Astrocyte (in vitro differentiated cells and primary cell): Measurements from ENCODE around the gene ACAP3. TPM values are rescaled to one million over a fixed set of nuclear protein-coding genes. Genes with fewer than 3 reads are reported as not detected.

Experiments used
- DNase-seq: peaks from one replicate; pipeline ENCODE4 v3.0.0-alpha.2; 2010; ENCODE audit warnings: low read depth
- FAIRE-seq: peaks from 2 replicates; lab custom pipeline; 2011; peaks lifted over from hg19 to GRCh38; lab: Jason Lieb, UNC
- H2AFZ ChIP-seq: 2 replicates; pipeline ENCODE4 v1.6.0; 2012; ENCODE audit warnings: low read depth, low read length, inconsistent platforms
- H3K27ac ChIP-seq: 2 replicates; pipeline ENCODE4 v1.5.1; 2011; ENCODE audit warnings: low read depth, low read length, inconsistent platforms
- H3K27me3 ChIP-seq: 2 replicates; pipeline ENCODE4 v1.6.0; 2011; ENCODE audit warnings: low read length, inconsistent platforms; ENCODE audit not compliant: insufficient read depth
- H3K36me3 ChIP-seq: 2 replicates; pipeline ENCODE4 v1.5.1; 2011; ENCODE audit warnings: low read length, inconsistent platforms; ENCODE audit not compliant: insufficient read depth
- H3K4me1 ChIP-seq: 2 replicates; pipeline ENCODE4 v1.5.1; 2011; ENCODE audit warnings: low read length, inconsistent platforms; ENCODE audit not compliant: insufficient read depth
- H3K4me2 ChIP-seq: 2 replicates; pipeline ENCODE4 v1.6.0; 2012; ENCODE audit warnings: low read length, inconsistent platforms
- H3K4me3 ChIP-seq: 2 replicates; pipeline ENCODE4 v1.5.1; 2011; ENCODE audit warnings: low read depth, mild to moderate bottlenecking, low read length, inconsistent platforms; ENCODE audit not compliant: insufficient read depth
- H3K79me2 ChIP-seq: 2 replicates; pipeline ENCODE4 v1.6.0; 2012; ENCODE audit warnings: mild to moderate bottlenecking, low read length, inconsistent platforms; ENCODE audit not compliant: insufficient read depth
- H3K9ac ChIP-seq: 2 replicates; pipeline ENCODE4 v1.6.0; 2012; ENCODE audit warnings: mild to moderate bottlenecking, low read length, inconsistent platforms
- H3K9me3 ChIP-seq: 2 replicates; pipeline ENCODE4 v1.5.1; 2012; ENCODE audit warnings: low read depth, mild to moderate bottlenecking, low read length, inconsistent platforms; ENCODE audit not compliant: insufficient read depth
- H4K20me1 ChIP-seq: 2 replicates; pipeline ENCODE4 v1.6.0; 2012; ENCODE audit warnings: low read length, inconsistent platforms; ENCODE audit not compliant: insufficient read depth
- H3K27ac Mint-ChIP-seq: one replicate; pipeline ENCODE4 v1.8.0; 2021; ENCODE audit warnings: mild to moderate bottlenecking, mixed read lengths; ENCODE audit not compliant: unreplicated experiment
- H3K27me3 Mint-ChIP-seq: one replicate; pipeline ENCODE4 v1.8.0; 2021; ENCODE audit warnings: low read depth, mixed read lengths; ENCODE audit not compliant: unreplicated experiment
- H3K36me3 Mint-ChIP-seq: one replicate; pipeline ENCODE4 v1.8.0; 2021; ENCODE audit warnings: low read depth, mixed read lengths; ENCODE audit not compliant: unreplicated experiment
- H3K4me1 Mint-ChIP-seq: one replicate; pipeline ENCODE4 v1.8.0; 2021; ENCODE audit warnings: low read depth, mixed read lengths; ENCODE audit not compliant: unreplicated experiment
- H3K4me3 Mint-ChIP-seq: one replicate; pipeline ENCODE4 v1.8.0; 2021; ENCODE audit warnings: mild to moderate bottlenecking, moderate library complexity, mixed read lengths; ENCODE audit not compliant: unreplicated experiment
- H3K9me3 Mint-ChIP-seq: one replicate; pipeline ENCODE4 v1.8.0; 2021; ENCODE audit warnings: mild to moderate bottlenecking, mixed read lengths; ENCODE audit not compliant: unreplicated experiment
- CTCF ChIP-seq: IDR thresholded peaks from 2 replicates; pipeline ENCODE4 v1.5.1; 2011; ENCODE audit warnings: low read depth, mild to moderate bottlenecking, inconsistent platforms, low read length, moderate library complexity; ENCODE audit not compliant: insufficient read depth
- EZH2 ChIP-seq: IDR thresholded peaks from 2 replicates; pipeline ENCODE4 v1.6.1; 2012; ENCODE audit warnings: mild to moderate bottlenecking, low read length, inconsistent platforms; ENCODE audit not compliant: insufficient read depth
- total RNA-seq: library from RNA; stranded (reverse); gene quantifications from 2 replicates; pipeline ENCODE4 v1.2.1, GENCODE V29; 2021

ACAP3 gene
- total RNA-seq, 1 donor from 2014 or later: 64.0 TPM

GRCh38 chr1:1262758-1263157 is 45.0 kb downstream of the ACAP3 start:
- Mint-ChIP-seq H3K36me3 (peaks cover 13% of the 10 kb centered on the region), H3K27me3 (no peaks in the 10 kb centered on the region), H3K27ac (no peak overlapping the region), H3K9me3 (no peaks in the 10 kb centered on the region), H3K4me3 (no peak overlapping the region), H3K4me1 (peaks cover 25% of the 10 kb centered on the region)
- Histone ChIP-seq H3K4me1 (peaks cover 20% of the 10 kb centered on the region), H3K9ac (no peak overlapping the region), H3K27me3 (no peaks in the 10 kb centered on the region), H3K79me2 (peaks cover 70% of the 10 kb centered on the region), H4K20me1 (peaks cover 38% of the 10 kb centered on the region), H2AFZ (no peak overlapping the region), H3K27ac (no peak overlapping the region), H3K4me2 (no peak overlapping the region), H3K4me3 (no peak overlapping the region), H3K9me3 (no peaks in the 10 kb centered on the region), H3K36me3 (peaks cover 15% of the 10 kb centered on the region)
- TF ChIP-seq CTCF (no peak), EZH2 (no peak)
- no peak for FAIRE-seq
- no peak for DNase-seq

- H4K20me1 ChIP-seq: peaks cover 37% of the 10 kb centered on the region
- peaks cover 13% of the 10 kb centered on the region for H3K36me3 Mint-ChIP-seq
Observed at GRCh38 chr1:1262071-1262470, 45.7 kb downstream of the ACAP3 start.

More at GRCh38 chr1:1262071-1262470, 45.7 kb downstream of the ACAP3 start:
- no peaks in the 10 kb centered on the region for H3K9me3 Mint-ChIP-seq
- Histone ChIP-seq H3K9me3 (no peaks in the 10 kb centered on the region), H3K4me2 (no peak overlapping the region), H3K36me3 (peaks cover 15% of the 10 kb centered on the region), H2AFZ (no peak overlapping the region), H3K4me3 (no peak overlapping the region), H3K27ac (no peak overlapping the region), H3K9ac (no peak overlapping the region), H3K4me1 (peaks cover 20% of the 10 kb centered on the region), H3K79me2 (peaks cover 67% of the 10 kb centered on the region), H3K27me3 (no peaks in the 10 kb centered on the region)
- H3K4me1 Mint-ChIP-seq: peaks cover 25% of the 10 kb centered on the region
- DNase-seq: no peak
- H3K27ac Mint-ChIP-seq: no peak overlapping the region
- no peaks in the 10 kb centered on the region for H3K27me3 Mint-ChIP-seq
- no peak overlapping the region for H3K4me3 Mint-ChIP-seq
- no peak for TF ChIP-seq EZH2
- TF ChIP-seq CTCF: no peak
- FAIRE-seq: no peak
